CD4-positive, alpha-beta T cell (primary cell): ENCODE results near the gene IL10RA. TPM values are rescaled to one million over a fixed set of nuclear protein-coding genes. Genes with fewer than 3 reads are reported as not detected.

ENCODE experiments used
- ATAC-seq: fragments of 200-7000 bp; cut with Tn5 transposase; one replicate; pipeline ENCODE4 v1.10.0; 2022; ENCODE audit warnings: mild to moderate bottlenecking; ENCODE audit not compliant: poor library complexity
- CTCF ChIA-PET: fragments of 350-600 bp; sonication (Branson Sonifier 250); formaldehyde crosslinking; loops from one replicate; lab custom pipeline; 2021; ENCODE audit warnings: antibody characterized with exemption, inconsistent platforms; lab: Charles Lee
- POLR2A ChIA-PET: fragments of 350-600 bp; sonication (Branson Sonifier 250); formaldehyde crosslinking; loops from one replicate; lab custom pipeline; 2021; ENCODE audit warnings: antibody characterized with exemption, inconsistent platforms; lab: Charles Lee
- DNase-seq, 14 experiments: peaks; one replicate each; pipeline ENCODE4 v3.0.0-alpha.2; 2013 to 2020; ENCODE audit warnings: mixed read lengths in 2 of 14
- H3K27ac ChIP-seq, 2 donors: one replicate each; pipeline versions ENCODE4 v1.5.1 to v1.7.0; 2013; ENCODE audit warnings: low read length in 2 of 2, low read depth in 1 of 2, mild to moderate bottlenecking in 1 of 2
- H3K27me3 ChIP-seq, 2 experiments: 1 replicate in 1 of 2; 2 replicates in 1 of 2; pipeline versions ENCODE4 v1.6.1 to v1.7.0; 2013; ENCODE audit warnings: low read length in 2 of 2, control low read depth in 1 of 2, mild to moderate bottlenecking in 1 of 2, moderate library complexity in 1 of 2; ENCODE audit not compliant: insufficient read depth in 2 of 2, control insufficient read depth in 1 of 2
- H3K36me3 ChIP-seq: one replicate; pipeline ENCODE4 v1.6.1; 2013; ENCODE audit warnings: low read length, control low read depth; ENCODE audit not compliant: insufficient read depth
- H3K4me1 ChIP-seq: one replicate; pipeline ENCODE4 v1.6.1; 2013; ENCODE audit warnings: low read length, control low read depth; ENCODE audit not compliant: insufficient read depth
- H3K4me3 ChIP-seq: one replicate; pipeline ENCODE4 v1.5.1; 2013; ENCODE audit warnings: mild to moderate bottlenecking, low read length, moderate library complexity
- H3K9me3 ChIP-seq, 2 experiments: 1 replicate in 1 of 2; 2 replicates in 1 of 2; pipeline versions ENCODE4 v1.6.1 to v1.7.0; 2013; ENCODE audit warnings: low read length in 2 of 2, mild to moderate bottlenecking in 2 of 2, control low read depth in 1 of 2, moderate library complexity in 1 of 2; ENCODE audit not compliant: control insufficient read depth in 1 of 2, insufficient read depth in 1 of 2
- H3K27ac Mint-ChIP-seq: one replicate; pipeline ENCODE4 v1.8.0; 2020; ENCODE audit warnings: mixed read lengths
- H3K27me3 Mint-ChIP-seq: one replicate; pipeline ENCODE4 v1.8.0; 2021; ENCODE audit warnings: mixed read lengths
- H3K36me3 Mint-ChIP-seq: one replicate; pipeline ENCODE4 v1.8.0; 2021; ENCODE audit warnings: low read depth, mixed read lengths
- H3K4me1 Mint-ChIP-seq: one replicate; pipeline ENCODE4 v1.8.0; 2021; ENCODE audit warnings: low read depth, mixed read lengths
- H3K4me3 Mint-ChIP-seq: one replicate; pipeline ENCODE4 v1.8.0; 2020; ENCODE audit warnings: mild to moderate bottlenecking, mixed read lengths
- H3K9me3 Mint-ChIP-seq: one replicate; pipeline ENCODE4 v1.8.0; 2020; ENCODE audit warnings: mixed read lengths
- CTCF ChIP-seq: fragments of 200-600 bp; IDR thresholded peaks from one replicate; pipeline ENCODE4 v1.8.0; 2022; ENCODE audit warnings: antibody characterized with exemption, mild to moderate bottlenecking
- intact Hi-C, 2 experiments: fragments of 100-400 bp; cut with DNase I in 1 of 2; cut with micrococcal nuclease in 1 of 2; formaldehyde crosslinking; loops; one replicate each; pipeline versions ENCODE4 v1.15.1 to v1.9.0; 2023 to 2025; cut with DNase I, micrococcal nuclease
- total RNA-seq, 174 experiments: library from RNA in 2 of 174; stranded (reverse) in 2 of 174; gene quantifications; one replicate each; pipeline ENCODE4 v1.2.3 and lab custom pipeline; 2021 to 2026

Gene IL10RA
- total RNA-seq, 2 experiments from 2014 or later, result 193 to 203 TPM

- Histone ChIP-seq H3K27me3 (no peaks in the 10 kb centered on the region), H3K36me3 (peaks cover 74% of the 10 kb centered on the region), H3K27ac (peak overlapping the region; percentile 25 to 43), H3K9me3 (no peaks in the 10 kb centered on the region), H3K4me1 (peaks cover 77% of the 10 kb centered on the region), H3K4me3 (peak overlapping the region; percentile 98)
- Mint-ChIP-seq H3K4me1 (peaks cover 77% of the 10 kb centered on the region), H3K9me3 (no peaks in the 10 kb centered on the region), H3K36me3 (peaks cover 82% of the 10 kb centered on the region), H3K27ac (peak overlapping the region; percentile 87), H3K4me3 (peak overlapping the region; percentile 89), H3K27me3 (no peaks in the 10 kb centered on the region)
- no peak for TF ChIP-seq CTCF
- peak in 2 of 14 experiments; percentile 50 to 56 for DNase-seq
- ChIA-PET POLR2A (interaction anchor here (1.4 to 24.2 kb wide), 4 partner anchors 13 to 235 kb away, joined by 4 to 392 read pairs (median 164); partner anchors contain the start of gene JAML), CTCF (interaction anchor here (1.1 to 5.3 kb wide), 2 partner anchors 38 to 43 kb away, joined by 3 to 37 read pairs; no protein-coding TSS in a partner anchor)
- no peak for ATAC-seq
- intact Hi-C loops, result loop anchor here in 1 of 2 experiments (5.0 kb wide), 1 partner anchor 172 kb away; no protein-coding TSS in a partner anchor
These were observed 3.3 kb downstream of the IL10RA start for GRCh38 chr11:117989351-117990102.

- H3K27ac Mint-ChIP-seq, result peak overlapping the region; percentile 87
- peaks cover 100% of the 10 kb centered on the region for H3K36me3 Mint-ChIP-seq
- no peaks in the 10 kb centered on the region for H3K9me3 Mint-ChIP-seq
- Histone ChIP-seq H3K36me3 (peaks cover 100% of the 10 kb centered on the region), H3K9me3 (no peaks in the 10 kb centered on the region), H3K27me3 (no peaks in the 10 kb centered on the region), H3K27ac (no peak overlapping the region), H3K4me3 (peak overlapping the region; percentile 98), H3K4me1 (peaks cover 84% of the 10 kb centered on the region)
- TF ChIP-seq CTCF, result no peak
- intact Hi-C loops, result no loop called here
- no peaks in the 10 kb centered on the region for H3K27me3 Mint-ChIP-seq
- POLR2A ChIA-PET, result interaction anchor here (0.8 to 24.2 kb wide), 5 partner anchors 11 to 60 kb away, joined by 4 to 392 read pairs (median 62); no protein-coding TSS in a partner anchor
- no peak for DNase-seq
- CTCF ChIA-PET, result interaction anchor here (1.5 kb wide), 1 partner anchor 45 kb away, joined by 5 read pairs; no protein-coding TSS in a partner anchor
- H3K4me1 Mint-ChIP-seq, result peaks cover 83% of the 10 kb centered on the region
- H3K4me3 Mint-ChIP-seq, result peak overlapping the region; percentile 79
- ATAC-seq, result no peak
These were observed 5.9 kb downstream of the IL10RA start for GRCh38 chr11:117992136-117992535.

GRCh38 chr11:117992620-117993019 lies 6.4 kb downstream of the IL10RA start:
- Histone ChIP-seq H3K9me3 (no peaks in the 10 kb centered on the region), H3K27me3 (no peaks in the 10 kb centered on the region), H3K4me1 (peaks cover 87% of the 10 kb centered on the region), H3K4me3 (peak overlapping the region; percentile 98), H3K27ac (peak overlapping the region; percentile 34 to 67), H3K36me3 (peaks cover 100% of the 10 kb centered on the region)
- peak overlapping the region; percentile 79 for H3K4me3 Mint-ChIP-seq
- ChIA-PET POLR2A (interaction anchor here (0.8 to 24.2 kb wide), 4 partner anchors 10 to 60 kb away, joined by 4 to 392 read pairs (median 34); no protein-coding TSS in a partner anchor), CTCF (interaction anchor here (1.5 kb wide), 1 partner anchor 46 kb away, joined by 5 read pairs; no protein-coding TSS in a partner anchor)
- peaks cover 83% of the 10 kb centered on the region for H3K4me1 Mint-ChIP-seq
- peaks cover 100% of the 10 kb centered on the region for H3K36me3 Mint-ChIP-seq
- H3K27me3 Mint-ChIP-seq, result no peaks in the 10 kb centered on the region
- ATAC-seq (no peak), DNase-seq (no peak)
- H3K9me3 Mint-ChIP-seq, result no peaks in the 10 kb centered on the region
- H3K27ac Mint-ChIP-seq, result peak overlapping the region; percentile 87
- intact Hi-C loops, result no loop called here
- TF ChIP-seq CTCF, result no peak
